Measurements from ENCODE around the gene HDAC7.
"Not testable (repeated sequence)": the region's sequence is repeated elsewhere in the genome, so short reads cannot be mapped to it uniquely, and the experiment has no call there.

Gene HDAC7

GRCh38 chr12:47811581-47812484 lies 7.9 kb downstream of the HDAC7 start:
- no peak for DNase-seq

DNA sequence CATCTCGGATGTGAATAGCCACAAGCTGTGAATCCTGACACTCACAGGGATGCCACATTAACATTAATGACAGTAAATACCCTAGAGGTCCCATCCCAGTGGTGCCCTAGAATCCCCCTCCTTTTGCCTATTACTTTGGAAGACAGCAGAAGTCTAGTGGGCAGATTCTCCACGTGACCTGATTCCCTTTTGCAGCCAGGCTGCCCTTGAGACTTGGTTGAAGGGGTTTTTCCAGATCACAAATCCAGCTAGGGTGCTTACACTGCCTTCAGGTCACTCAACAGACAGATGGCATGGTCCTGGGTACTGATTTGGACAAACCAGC lies 8.7 kb downstream of the HDAC7 start:
- DNase-seq = no peak

- DNase-seq = not testable (repeated sequence)
These were observed 10.2 kb downstream of the HDAC7 start for GRCh38 chr12:47809518-47809917.

- peak; percentile 79 for DNase-seq
These were observed 10.9 kb downstream of the HDAC7 start for GRCh38 chr12:47808574-47809365.

DNA sequence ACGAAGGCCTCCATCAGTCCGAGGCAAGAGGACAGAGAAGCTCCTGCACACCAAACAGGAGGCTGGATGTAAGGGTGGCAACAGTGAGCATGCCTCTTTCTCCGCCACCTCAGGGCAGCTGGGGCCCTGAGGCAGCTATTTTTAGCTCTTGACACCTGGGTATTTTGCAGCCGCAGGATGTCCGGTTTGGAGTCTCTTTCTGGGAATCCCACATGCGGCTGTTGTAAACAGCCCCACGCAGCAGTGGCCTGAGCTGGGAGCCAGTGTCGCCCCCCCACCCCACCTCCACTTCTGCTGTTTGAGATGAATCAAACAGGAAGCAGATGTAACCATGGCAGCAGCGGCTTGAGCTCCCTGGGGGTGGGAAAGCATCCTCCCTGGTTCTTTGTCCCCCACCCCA lies 11.7 kb downstream of the HDAC7 start:
- peak; percentile 86 for DNase-seq

- DNase-seq = no peak
These were observed 12.4 kb downstream of the HDAC7 start for GRCh38 chr12:47807338-47807737.

DNA sequence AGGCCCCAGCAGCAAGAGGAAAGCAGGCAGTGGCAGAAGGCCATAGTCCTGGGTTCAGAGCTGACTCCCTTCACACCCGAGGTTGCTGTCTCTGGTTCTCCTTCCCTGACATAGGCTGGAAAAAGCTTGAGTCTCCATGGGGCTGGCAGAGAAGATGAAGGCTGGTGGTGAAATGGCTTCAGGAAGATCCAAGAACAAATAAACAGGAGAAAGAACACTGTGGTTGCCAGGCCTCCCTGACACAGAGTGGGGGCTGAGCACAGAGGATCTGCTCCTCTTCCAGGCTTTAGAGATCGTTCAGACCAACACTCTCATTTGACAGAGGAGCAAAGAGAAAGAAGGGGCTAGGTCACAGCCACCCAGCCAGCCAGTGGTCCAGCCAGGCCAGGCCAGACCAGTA lies 14.3 kb downstream of the HDAC7 start:
- DNase-seq = no peak

GRCh38 chr12:47804171-47804570 lies 15.5 kb downstream of the HDAC7 start:
- DNase-seq = no peak

DNA sequence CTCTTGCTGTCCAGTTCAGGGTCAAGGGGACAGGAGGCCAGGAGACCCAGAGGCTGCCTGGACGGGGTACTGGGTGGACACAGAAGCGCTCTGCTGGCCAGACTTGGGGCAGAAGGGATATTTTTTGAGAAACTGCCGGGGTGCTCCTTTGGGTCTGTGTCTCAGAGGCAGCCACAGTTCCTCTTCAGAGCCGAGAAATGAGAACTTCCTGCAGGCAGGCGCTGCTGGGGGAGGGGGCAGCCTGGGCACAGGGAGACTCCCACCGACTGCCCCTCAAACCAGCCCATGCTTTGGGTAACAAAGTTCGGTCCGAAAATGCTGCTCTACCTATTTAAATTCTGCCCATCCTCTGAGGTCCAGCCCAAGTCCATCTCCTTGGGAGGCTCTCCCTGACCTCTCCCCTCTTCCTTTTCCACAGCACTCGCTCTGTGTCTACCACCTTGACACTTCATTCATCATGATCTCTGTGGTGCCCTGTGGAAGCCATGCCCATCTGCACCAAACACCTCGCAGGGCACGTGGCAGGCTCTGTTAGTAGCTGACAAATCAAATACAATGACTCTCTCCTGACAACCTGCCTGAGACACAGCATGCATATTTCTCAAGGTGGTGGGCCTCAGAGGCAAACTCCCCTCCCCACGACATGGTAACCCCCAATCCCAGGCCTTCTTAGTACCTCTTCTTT lies 16.4 kb downstream of the HDAC7 start:
- DNase-seq = no peak

GRCh38 chr12:47802312-47802711 lies 17.4 kb downstream of the HDAC7 start:
- no peak for DNase-seq

GRCh38 chr12:47801904-47802246 lies 17.8 kb downstream of the HDAC7 start:
- DNase-seq = no peak

DNA sequence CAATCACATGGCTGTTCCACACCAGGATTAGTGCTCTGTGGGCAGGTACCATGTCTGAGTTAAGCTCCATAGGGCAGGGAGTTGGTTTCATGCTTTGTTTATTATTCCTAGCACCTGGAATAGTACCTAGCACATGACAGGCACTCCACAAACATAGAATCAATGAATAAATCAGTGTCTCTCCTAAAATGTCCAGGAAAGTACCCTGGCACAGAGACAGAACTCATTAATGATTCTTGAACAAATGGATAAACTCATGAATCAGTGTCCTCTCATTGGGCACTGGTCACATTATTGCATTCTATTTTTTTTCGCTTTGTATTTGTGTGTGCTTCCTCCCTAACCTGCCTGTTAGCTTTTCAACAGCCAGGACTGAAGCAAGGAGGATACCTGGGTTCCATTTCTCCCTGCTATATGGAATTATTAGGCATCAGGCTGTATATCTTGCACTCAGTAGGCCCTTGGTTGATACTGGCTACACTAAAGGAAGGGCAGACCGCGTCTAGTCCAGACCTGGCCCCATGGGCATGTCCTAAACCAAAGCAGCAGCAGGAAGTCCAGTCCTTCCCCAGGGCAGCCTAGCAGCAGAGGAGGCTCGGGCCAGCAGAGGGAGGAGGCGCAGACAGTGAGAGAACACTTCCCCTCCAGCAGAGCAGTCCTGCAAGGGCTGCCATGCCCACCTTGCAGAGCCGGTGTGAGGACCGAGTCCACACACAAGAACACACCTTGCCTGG lies 18.4 kb downstream of the HDAC7 start:
- DNase-seq = no peak

- no peak for DNase-seq
These were observed 19.1 kb downstream of the HDAC7 start for GRCh38 chr12:47800582-47800981.

GRCh38 chr12:47799357-47799955 lies 20.2 kb downstream of the HDAC7 start:
- DNase-seq = no peak

DNA sequence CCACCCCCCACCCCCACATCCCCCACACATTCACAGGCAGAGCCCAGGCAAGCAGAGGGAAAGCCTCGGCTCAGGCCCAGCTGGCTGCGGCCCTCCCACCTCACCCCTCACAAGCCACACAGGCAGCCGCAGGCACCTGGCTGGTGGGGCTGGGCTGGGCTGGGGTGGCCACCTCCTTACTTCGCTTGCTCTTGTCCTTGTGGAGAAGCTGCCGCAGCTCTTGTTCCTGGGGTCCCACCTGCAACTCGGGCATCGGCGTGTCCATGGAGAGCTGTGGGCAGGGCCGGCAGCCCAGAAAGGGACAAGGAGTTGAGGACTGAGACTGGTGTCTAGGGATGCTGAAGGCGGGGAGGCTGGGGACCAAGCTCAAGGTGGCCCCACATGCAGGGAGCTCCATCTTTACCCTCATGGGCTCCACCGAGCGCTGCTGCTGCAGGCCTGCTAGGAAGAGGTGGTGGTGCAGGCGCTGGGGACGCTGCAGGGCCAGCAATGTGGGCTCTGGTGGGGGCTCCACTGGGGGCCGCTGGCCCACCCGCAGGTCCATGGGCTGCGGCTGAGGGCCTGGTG lies 21.2 kb downstream of the HDAC7 start:
- no peak for DNase-seq

GRCh38 chr12:47797441-47797840 lies 22.3 kb downstream of the HDAC7 start:
- DNase-seq = no peak

DNA sequence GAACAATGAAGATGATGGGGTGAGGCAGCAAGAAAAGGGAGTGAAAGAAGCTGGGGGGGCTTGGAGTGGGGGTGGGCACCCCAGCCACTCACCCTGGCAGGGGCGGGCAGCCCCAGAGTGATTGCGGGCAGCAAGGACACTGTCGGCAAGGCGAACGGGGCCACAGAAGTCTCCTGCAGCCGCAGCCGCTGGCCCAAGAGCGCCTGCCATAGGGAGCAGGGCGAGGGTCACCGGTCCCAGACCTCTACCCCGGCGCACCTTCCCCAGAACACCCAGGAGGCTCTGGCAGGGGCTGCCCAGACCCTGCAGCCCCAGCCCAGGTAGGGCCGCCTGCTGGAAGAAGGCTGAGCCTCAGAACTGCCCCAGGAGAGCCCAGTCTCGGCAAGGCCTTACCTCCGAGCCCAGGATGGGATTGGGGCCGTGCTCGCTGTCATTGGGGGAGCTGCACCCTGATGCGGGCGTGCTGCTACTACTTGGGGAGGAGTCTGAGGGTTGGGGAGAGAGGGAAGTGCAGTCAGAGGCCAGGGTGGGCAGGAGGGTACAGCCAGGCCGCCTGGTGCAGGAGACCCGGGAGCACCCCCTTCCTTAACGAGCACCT lies 23.8 kb downstream of the HDAC7 start:
- DNase-seq = no peak

DNA sequence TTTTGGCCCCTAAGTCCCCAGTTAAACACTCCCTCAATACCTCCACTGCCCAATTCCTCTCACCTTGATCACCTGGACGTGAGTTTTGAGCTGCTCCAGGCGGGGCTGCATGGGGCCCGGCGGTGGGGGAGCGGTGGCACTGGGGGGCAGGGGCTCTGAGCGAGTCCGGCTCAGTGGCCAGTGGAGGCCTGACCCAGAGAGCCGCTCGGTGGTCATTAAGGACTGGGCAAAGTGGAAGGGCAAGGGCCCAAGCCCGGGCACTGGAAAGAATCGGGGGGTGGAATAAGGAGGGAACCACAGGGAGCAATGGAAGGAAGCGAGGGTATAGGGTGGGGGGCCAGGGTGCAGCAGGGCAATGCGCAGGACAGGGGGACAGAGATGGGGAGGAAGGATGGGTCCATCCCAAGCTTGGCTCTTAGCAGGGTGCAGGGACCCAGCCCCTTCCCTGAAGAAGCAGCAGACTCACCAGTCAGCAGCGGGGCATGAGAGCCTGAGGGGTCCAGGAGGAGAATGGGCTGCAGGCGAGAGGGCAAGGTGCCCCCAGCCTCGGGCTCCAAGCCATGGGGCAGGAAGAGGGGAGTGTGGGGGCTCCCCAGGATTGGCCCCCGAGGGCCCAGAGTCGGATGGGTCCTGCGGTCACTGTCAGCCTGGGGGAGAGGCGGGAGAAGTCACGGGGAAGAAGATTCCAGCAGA lies 24.4 kb downstream of the HDAC7 start:
- no peak for DNase-seq

- DNase-seq = no peak
These were observed 25.0 kb downstream of the HDAC7 start for GRCh38 chr12:47794679-47795078.

DNA sequence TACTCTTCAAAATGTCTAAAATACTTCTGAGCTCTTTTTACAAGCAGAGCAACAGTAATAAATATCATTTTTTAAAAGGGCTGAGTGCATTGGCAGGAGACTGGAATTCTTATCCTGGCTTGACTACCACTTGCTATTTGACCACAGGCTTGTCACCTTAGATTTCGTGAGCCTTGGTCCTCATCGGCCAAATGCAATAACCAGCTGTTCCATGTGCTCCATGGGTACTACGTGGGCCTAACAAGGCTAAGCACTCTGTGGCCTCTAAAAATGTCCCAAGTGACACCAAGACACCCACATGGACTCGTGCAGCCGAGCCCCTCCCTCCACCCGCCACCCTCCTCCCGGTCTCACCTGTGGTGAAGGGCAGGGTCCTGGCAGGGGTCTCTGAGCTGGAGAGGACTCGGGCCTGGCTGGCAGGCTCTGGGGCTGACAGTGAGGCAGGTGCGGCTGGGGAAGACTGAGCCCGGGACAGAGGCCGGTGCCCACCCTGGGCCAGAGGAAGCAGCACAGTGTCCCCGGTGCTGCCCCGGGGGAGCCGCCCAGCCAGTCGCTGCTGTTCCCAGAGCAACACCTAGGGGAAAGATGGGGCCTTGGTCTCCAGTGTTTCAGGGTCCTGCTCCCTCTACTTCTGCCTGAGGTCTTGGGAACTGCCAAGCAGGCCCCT lies 26.6 kb downstream of the HDAC7 start:
- no peak for DNase-seq

GRCh38 chr12:47791874-47792273 lies 27.8 kb downstream of the HDAC7 start:
- no peak for DNase-seq
